Measurements from ENCODE around the gene ZFP42.
"Not testable (repeated sequence)": the region's sequence is repeated elsewhere in the genome, so short reads cannot be mapped to it uniquely, and the experiment has no call there.

ZFP42 gene

GRCh38 chr4:188023682-188024081 is 28.1 kb downstream of the ZFP42 start:
- H3K36me3 ChIP-seq (ENCODE audit: control insufficient read depth, insufficient read depth, low read length): no peaks in the 10 kb centered on the region

GRCh38 chr4:188025476-188025875 is 29.9 kb downstream of the ZFP42 start:
- H3K9me3 ChIP-seq (ENCODE audit: control insufficient read depth, insufficient read depth, low read length): no peaks in the 10 kb centered on the region
- H3K27me3 ChIP-seq (ENCODE audit: control insufficient read depth, insufficient read depth, low read length): no peaks in the 10 kb centered on the region
- H3K4me3 ChIP-seq (ENCODE audit: low read depth, low read length): no peak overlapping the region
- H3K9ac ChIP-seq (ENCODE audit: low read depth, low read length): no peak overlapping the region
- H3K36me3 ChIP-seq (ENCODE audit: control insufficient read depth, insufficient read depth, low read length): no peaks in the 10 kb centered on the region
- peaks cover 11% of the 10 kb centered on the region for H3K4me1 ChIP-seq (ENCODE audit: control insufficient read depth, insufficient read depth, low read length)

More at GRCh38 chr4:188023682-188024081, 28.1 kb downstream of the ZFP42 start:
- no peaks in the 10 kb centered on the region for H3K9me3 ChIP-seq (ENCODE audit: control insufficient read depth, insufficient read depth, low read length)
- H3K9ac ChIP-seq (ENCODE audit: low read depth, low read length): no peak overlapping the region
- H3K27me3 ChIP-seq (ENCODE audit: control insufficient read depth, insufficient read depth, low read length): no peaks in the 10 kb centered on the region
- H3K4me3 ChIP-seq (ENCODE audit: low read depth, low read length): peak overlapping the region; percentile 13
- H3K4me1 ChIP-seq (ENCODE audit: control insufficient read depth, insufficient read depth, low read length): peaks cover 8% of the 10 kb centered on the region

- Histone ChIP-seq H3K4me3 (ENCODE audit: low read depth, low read length) (no peak overlapping the region), H3K9ac (ENCODE audit: low read depth, low read length) (no peak overlapping the region), H3K9me3 (ENCODE audit: control insufficient read depth, insufficient read depth, low read length) (no peaks in the 10 kb centered on the region), H3K4me1 (ENCODE audit: control insufficient read depth, insufficient read depth, low read length) (peaks cover 17% of the 10 kb centered on the region), H3K27me3 (ENCODE audit: control insufficient read depth, insufficient read depth, low read length) (no peaks in the 10 kb centered on the region), H3K36me3 (ENCODE audit: control insufficient read depth, insufficient read depth, low read length) (no peaks in the 10 kb centered on the region)
Observed at GRCh38 chr4:188029114-188029513, 33.5 kb downstream of the ZFP42 start.

- Histone ChIP-seq H3K4me3 (ENCODE audit: low read depth, low read length) (no peak overlapping the region), H3K36me3 (ENCODE audit: control insufficient read depth, insufficient read depth, low read length) (no peaks in the 10 kb centered on the region), H3K9me3 (ENCODE audit: control insufficient read depth, insufficient read depth, low read length) (no peaks in the 10 kb centered on the region), H3K9ac (ENCODE audit: low read depth, low read length) (no peak overlapping the region), H3K4me1 (ENCODE audit: control insufficient read depth, insufficient read depth, low read length) (peaks cover 17% of the 10 kb centered on the region), H3K27me3 (ENCODE audit: control insufficient read depth, insufficient read depth, low read length) (no peaks in the 10 kb centered on the region)
Observed at GRCh38 chr4:188030401-188030800, 34.8 kb downstream of the ZFP42 start.

GRCh38 chr4:188031751-188032150 is 36.2 kb downstream of the ZFP42 start:
- Histone ChIP-seq H3K27me3 (ENCODE audit: control insufficient read depth, insufficient read depth, low read length) (no peaks in the 10 kb centered on the region), H3K36me3 (ENCODE audit: control insufficient read depth, insufficient read depth, low read length) (no peaks in the 10 kb centered on the region), H3K4me1 (ENCODE audit: control insufficient read depth, insufficient read depth, low read length) (peaks cover 17% of the 10 kb centered on the region), H3K9ac (ENCODE audit: low read depth, low read length) (no peak overlapping the region), H3K9me3 (ENCODE audit: control insufficient read depth, insufficient read depth, low read length) (no peaks in the 10 kb centered on the region), H3K4me3 (ENCODE audit: low read depth, low read length) (peak overlapping the region; percentile 45)

GRCh38 chr4:188032170-188032569 is 36.6 kb downstream of the ZFP42 start:
- Histone ChIP-seq H3K4me3 (ENCODE audit: low read depth, low read length) (peak overlapping the region; percentile 45), H3K36me3 (ENCODE audit: control insufficient read depth, insufficient read depth, low read length) (no peaks in the 10 kb centered on the region), H3K9me3 (ENCODE audit: control insufficient read depth, insufficient read depth, low read length) (no peaks in the 10 kb centered on the region), H3K9ac (ENCODE audit: low read depth, low read length) (peak overlapping the region; percentile 54), H3K27me3 (ENCODE audit: control insufficient read depth, insufficient read depth, low read length) (no peaks in the 10 kb centered on the region), H3K4me1 (ENCODE audit: control insufficient read depth, insufficient read depth, low read length) (peaks cover 17% of the 10 kb centered on the region)

- H3K27me3 ChIP-seq (ENCODE audit: control insufficient read depth, insufficient read depth, low read length): no peaks in the 10 kb centered on the region
- no peaks in the 10 kb centered on the region for H3K9me3 ChIP-seq (ENCODE audit: control insufficient read depth, insufficient read depth, low read length)
- H3K36me3 ChIP-seq (ENCODE audit: control insufficient read depth, insufficient read depth, low read length): no peaks in the 10 kb centered on the region
- H3K9ac ChIP-seq (ENCODE audit: low read depth, low read length): peak overlapping the region; percentile 54
- peak overlapping the region; percentile 45 for H3K4me3 ChIP-seq (ENCODE audit: low read depth, low read length)
- H3K4me1 ChIP-seq (ENCODE audit: control insufficient read depth, insufficient read depth, low read length): peaks cover 17% of the 10 kb centered on the region
Observed at GRCh38 chr4:188032583-188032982, 37.0 kb downstream of the ZFP42 start.

- H3K9ac ChIP-seq (ENCODE audit: low read depth, low read length): no peak overlapping the region
- no peaks in the 10 kb centered on the region for H3K36me3 ChIP-seq (ENCODE audit: control insufficient read depth, insufficient read depth, low read length)
- H3K9me3 ChIP-seq (ENCODE audit: control insufficient read depth, insufficient read depth, low read length): no peaks in the 10 kb centered on the region
- H3K27me3 ChIP-seq (ENCODE audit: control insufficient read depth, insufficient read depth, low read length): no peaks in the 10 kb centered on the region
- H3K4me1 ChIP-seq (ENCODE audit: control insufficient read depth, insufficient read depth, low read length): peaks cover 7% of the 10 kb centered on the region
- no peak overlapping the region for H3K4me3 ChIP-seq (ENCODE audit: low read depth, low read length)
Observed at GRCh38 chr4:188037003-188037713, 41.6 kb downstream of the ZFP42 start.

GRCh38 chr4:188041721-188042120 is 46.1 kb downstream of the ZFP42 start:
- Histone ChIP-seq H3K4me3 (ENCODE audit: low read depth, low read length) (no peak overlapping the region), H3K4me1 (ENCODE audit: control insufficient read depth, insufficient read depth, low read length) (no peaks in the 10 kb centered on the region), H3K9ac (ENCODE audit: low read depth, low read length) (no peak overlapping the region), H3K27me3 (ENCODE audit: control insufficient read depth, insufficient read depth, low read length) (peaks cover 2% of the 10 kb centered on the region), H3K36me3 (ENCODE audit: control insufficient read depth, insufficient read depth, low read length) (no peaks in the 10 kb centered on the region), H3K9me3 (ENCODE audit: control insufficient read depth, insufficient read depth, low read length) (no peaks in the 10 kb centered on the region)

- Histone ChIP-seq H3K36me3 (ENCODE audit: control insufficient read depth, insufficient read depth, low read length) (no peaks in the 10 kb centered on the region), H3K9me3 (ENCODE audit: control insufficient read depth, insufficient read depth, low read length) (no peaks in the 10 kb centered on the region), H3K4me1 (ENCODE audit: control insufficient read depth, insufficient read depth, low read length) (no peaks in the 10 kb centered on the region), H3K9ac (ENCODE audit: low read depth, low read length) (no peak overlapping the region), H3K27me3 (ENCODE audit: control insufficient read depth, insufficient read depth, low read length) (peaks cover 2% of the 10 kb centered on the region), H3K4me3 (ENCODE audit: low read depth, low read length) (no peak overlapping the region)
Observed at GRCh38 chr4:188042191-188042590, 46.6 kb downstream of the ZFP42 start.

GRCh38 chr4:188043154-188043553 is 47.6 kb downstream of the ZFP42 start:
- Histone ChIP-seq H3K9ac (ENCODE audit: low read depth, low read length) (no peak overlapping the region), H3K4me1 (ENCODE audit: control insufficient read depth, insufficient read depth, low read length) (no peaks in the 10 kb centered on the region), H3K36me3 (ENCODE audit: control insufficient read depth, insufficient read depth, low read length) (no peaks in the 10 kb centered on the region), H3K4me3 (ENCODE audit: low read depth, low read length) (no peak overlapping the region), H3K9me3 (ENCODE audit: control insufficient read depth, insufficient read depth, low read length) (no peaks in the 10 kb centered on the region), H3K27me3 (ENCODE audit: control insufficient read depth, insufficient read depth, low read length) (peaks cover 2% of the 10 kb centered on the region)

- H3K27me3 ChIP-seq (ENCODE audit: control insufficient read depth, insufficient read depth, low read length); H3K4me3 ChIP-seq (ENCODE audit: low read depth, low read length); H3K9ac ChIP-seq (ENCODE audit: low read depth, low read length); H3K4me1 ChIP-seq (ENCODE audit: control insufficient read depth, insufficient read depth, low read length); H3K9me3 ChIP-seq (ENCODE audit: control insufficient read depth, insufficient read depth, low read length); H3K36me3 ChIP-seq (ENCODE audit: control insufficient read depth, insufficient read depth, low read length): not testable (repeated sequence)
Observed at GRCh38 chr4:188045461-188045860, 49.9 kb downstream of the ZFP42 start.

All from iPS-15b (cell line).